GM12892 (cell line): ENCODE measurements around the gene PRKCQ.

Experiments used
- DNase-seq: peaks from one replicate; pipeline ENCODE4 v3.0.0; 2011; ENCODE audit not compliant: insufficient read length
- FAIRE-seq: peaks from 2 replicates; lab custom pipeline; 2011; peaks lifted over from hg19 to GRCh38; lab: Jason Lieb, UNC
- POLR2A ChIP-seq: IDR thresholded peaks from 2 replicates; pipeline ENCODE4 v1.6.1; 2011; ENCODE audit warnings: low read depth, low read length, control low read depth
- POLR2AphosphoS5 ChIP-seq: IDR thresholded peaks from 2 replicates; pipeline ENCODE4 v1.6.1; 2011; ENCODE audit warnings: low read depth, low read length, control low read depth
- TAF1 ChIP-seq: IDR thresholded peaks from 2 replicates; pipeline ENCODE4 v1.6.1; 2011; ENCODE audit warnings: low read depth, mild to moderate bottlenecking, control low read depth, low read length, borderline replicate concordance

The PRKCQ gene

GRCh38 chr10:6418613-6419216, 161.4 kb downstream of the PRKCQ start:
- FAIRE-seq, result no peak
- DNase-seq, result no peak
- TF ChIP-seq POLR2A (no peak), TAF1 (no peak), POLR2AphosphoS5 (no peak)

- FAIRE-seq (no peak), DNase-seq (no peak)
- TF ChIP-seq POLR2A, result no peak
- no peak for TF ChIP-seq POLR2AphosphoS5
- TF ChIP-seq TAF1, result no peak
Observed at GRCh38 chr10:6418167-6418566, 161.9 kb downstream of the PRKCQ start.

DNA sequence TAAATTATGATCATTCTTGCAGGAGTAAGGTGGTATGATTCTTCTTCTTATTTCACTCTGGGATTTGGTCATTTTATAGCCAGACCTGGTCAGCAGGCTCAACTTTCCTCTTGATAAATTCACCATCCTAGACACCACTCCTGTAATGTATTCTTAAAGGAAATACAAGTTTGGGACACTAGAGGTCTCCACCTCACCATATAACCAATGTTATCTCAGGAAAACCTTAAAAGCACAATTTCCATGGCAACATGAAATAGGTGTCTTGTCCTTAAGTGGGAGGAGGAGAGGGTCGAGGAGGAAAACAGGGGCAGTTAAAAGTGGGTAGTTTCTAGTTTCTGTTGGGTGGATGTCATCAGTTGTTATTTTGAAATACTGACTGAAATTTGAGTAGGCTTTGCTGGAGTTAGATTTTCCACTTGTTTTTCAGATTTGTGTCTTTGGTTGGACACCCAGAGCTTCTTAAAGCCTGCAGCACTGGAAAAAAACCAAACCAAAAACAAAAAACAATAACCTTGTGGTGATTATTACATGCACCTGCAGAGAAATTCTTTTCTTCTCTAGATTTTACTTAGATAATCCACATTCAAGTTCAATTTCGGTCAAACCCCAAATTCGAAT, 163.1 kb downstream of the PRKCQ start:
- TF ChIP-seq POLR2A (no peak), TAF1 (no peak), POLR2AphosphoS5 (no peak)
- DNase-seq, result no peak
- peak; percentile 77 for FAIRE-seq

- TF ChIP-seq POLR2A (no peak), TAF1 (no peak), POLR2AphosphoS5 (no peak)
- DNase-seq, result no peak
- FAIRE-seq, result no peak
Observed at GRCh38 chr10:6411436-6411835, 168.6 kb downstream of the PRKCQ start.

DNA sequence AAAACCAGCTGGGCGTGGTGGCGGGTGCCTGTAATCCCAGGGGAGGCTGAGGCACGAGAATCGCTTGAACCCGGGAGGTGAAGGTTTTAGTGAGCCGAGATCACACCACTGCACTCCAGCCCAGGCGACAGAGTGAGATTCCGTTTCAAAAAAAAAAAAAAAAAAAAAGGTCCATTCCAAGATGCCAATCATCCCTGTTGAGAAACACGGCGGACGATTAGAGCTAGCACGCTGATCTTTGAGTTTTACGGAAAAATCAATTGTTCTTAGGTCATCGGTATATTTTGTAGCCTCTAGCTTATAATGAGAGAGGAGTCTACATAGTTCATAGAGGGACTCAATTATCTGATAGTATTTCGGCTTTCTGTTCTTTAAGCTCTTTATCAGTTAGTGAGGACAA, 169.2 kb downstream of the PRKCQ start:
- TF ChIP-seq POLR2AphosphoS5 (no peak), POLR2A (no peak)
- FAIRE-seq, result no peak
- no peak for DNase-seq

GRCh38 chr10:6409971-6410643, 170.0 kb downstream of the PRKCQ start:
- FAIRE-seq (no peak), DNase-seq (no peak)
- no peak for TF ChIP-seq POLR2AphosphoS5
- no peak for TF ChIP-seq TAF1
- no peak for TF ChIP-seq POLR2A

GRCh38 chr10:6408799-6409198, 171.3 kb downstream of the PRKCQ start:
- no peak for DNase-seq
- no peak for TF ChIP-seq TAF1
- TF ChIP-seq POLR2AphosphoS5, result no peak
- TF ChIP-seq POLR2A, result no peak
- FAIRE-seq, result no peak

DNA sequence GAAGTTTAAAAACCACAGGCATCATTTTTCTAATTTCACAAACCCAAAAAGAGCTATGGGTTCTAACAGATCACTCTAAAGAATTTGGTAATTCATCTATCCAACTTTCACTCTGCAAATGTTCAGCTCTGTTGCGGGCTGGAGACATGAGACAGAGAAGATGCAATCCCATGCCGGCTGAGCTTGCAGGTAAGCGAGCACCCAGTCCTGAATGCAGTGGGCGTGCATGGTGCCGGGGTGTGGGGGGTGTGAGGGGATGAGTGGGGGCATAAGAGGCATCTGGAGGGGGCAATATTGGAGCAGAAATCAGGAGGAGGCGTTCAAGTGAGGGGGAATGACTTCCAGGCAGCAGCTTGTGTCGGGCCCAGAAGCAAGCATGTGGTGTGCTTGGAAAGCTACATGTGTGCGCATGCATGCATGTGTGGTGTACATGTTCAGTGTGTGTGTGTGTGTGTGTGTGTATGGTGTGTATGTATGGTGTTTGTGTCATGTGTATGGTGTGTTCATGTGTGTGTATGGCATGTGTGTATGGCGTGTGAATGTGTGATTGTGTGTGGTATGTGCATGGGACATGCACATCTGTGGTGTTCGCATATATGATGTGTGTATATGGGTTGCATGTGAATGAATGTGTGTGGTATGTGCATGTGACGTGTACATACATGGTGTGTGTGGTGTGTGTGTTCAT, 172.9 kb downstream of the PRKCQ start:
- DNase-seq, result no peak
- no peak for TF ChIP-seq POLR2AphosphoS5
- TF ChIP-seq TAF1, result no peak
- TF ChIP-seq POLR2A, result no peak
- FAIRE-seq, result no peak

DNA sequence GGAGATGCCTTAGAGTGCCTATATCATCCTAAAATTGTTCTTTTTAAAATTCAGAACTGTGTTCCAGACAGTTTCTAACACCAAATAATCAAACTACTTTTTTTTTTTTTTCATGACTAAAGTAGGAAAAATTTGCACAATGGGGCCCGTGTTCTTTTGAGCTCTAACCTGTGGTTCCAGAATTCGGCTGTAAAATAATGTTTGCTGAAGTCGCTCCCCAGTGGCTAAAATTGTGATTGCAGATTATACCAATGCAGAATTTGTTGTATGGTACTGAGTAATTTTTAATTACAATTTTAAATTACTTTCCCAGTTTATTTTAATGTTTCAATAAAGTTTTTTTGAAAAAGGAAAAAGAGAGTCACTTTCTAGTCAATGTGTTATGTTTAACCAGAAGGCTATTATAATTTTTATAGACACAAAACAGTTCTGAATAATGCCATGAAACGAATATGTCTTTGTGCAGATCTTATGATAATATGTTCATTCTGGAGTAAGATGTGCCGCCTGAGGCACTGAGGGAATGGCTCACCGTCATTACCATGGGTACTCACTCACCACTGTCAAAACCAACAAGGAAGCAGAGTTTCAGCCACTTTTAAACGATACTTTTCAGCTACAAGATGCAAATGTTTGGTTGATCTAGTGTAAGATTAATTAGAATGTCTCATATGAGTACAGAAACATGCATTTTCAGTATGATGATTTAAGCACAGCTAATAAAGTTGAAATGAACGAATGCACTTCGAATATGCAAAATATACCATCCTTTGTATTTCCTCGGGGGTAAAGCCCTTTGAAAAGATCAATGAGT, 173.6 kb downstream of the PRKCQ start:
- TF ChIP-seq POLR2A (no peak), POLR2AphosphoS5 (no peak), TAF1 (no peak)
- FAIRE-seq (no peak), DNase-seq (no peak)

DNA sequence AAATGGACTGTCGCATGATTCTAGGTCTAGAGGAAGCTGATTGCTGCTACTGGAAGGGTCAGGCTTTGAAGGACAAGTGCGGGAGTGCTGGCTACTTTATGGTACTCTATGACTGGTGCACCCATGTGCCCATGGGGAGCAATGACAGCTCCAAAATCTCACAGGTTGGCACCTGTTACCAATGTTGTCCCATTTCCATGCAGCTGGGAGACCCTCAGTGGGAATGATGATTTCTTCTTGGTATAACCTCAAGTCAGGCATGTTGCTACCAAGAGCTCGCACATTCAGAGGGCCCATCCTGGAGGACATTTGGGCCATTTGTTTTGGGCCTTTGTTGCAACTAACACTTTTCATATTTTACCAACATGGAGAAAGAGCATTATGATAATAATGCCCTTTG, 174.4 kb downstream of the PRKCQ start:
- TF ChIP-seq TAF1 (no peak), POLR2A (no peak), POLR2AphosphoS5 (no peak)
- no peak for FAIRE-seq
- no peak for DNase-seq

DNA sequence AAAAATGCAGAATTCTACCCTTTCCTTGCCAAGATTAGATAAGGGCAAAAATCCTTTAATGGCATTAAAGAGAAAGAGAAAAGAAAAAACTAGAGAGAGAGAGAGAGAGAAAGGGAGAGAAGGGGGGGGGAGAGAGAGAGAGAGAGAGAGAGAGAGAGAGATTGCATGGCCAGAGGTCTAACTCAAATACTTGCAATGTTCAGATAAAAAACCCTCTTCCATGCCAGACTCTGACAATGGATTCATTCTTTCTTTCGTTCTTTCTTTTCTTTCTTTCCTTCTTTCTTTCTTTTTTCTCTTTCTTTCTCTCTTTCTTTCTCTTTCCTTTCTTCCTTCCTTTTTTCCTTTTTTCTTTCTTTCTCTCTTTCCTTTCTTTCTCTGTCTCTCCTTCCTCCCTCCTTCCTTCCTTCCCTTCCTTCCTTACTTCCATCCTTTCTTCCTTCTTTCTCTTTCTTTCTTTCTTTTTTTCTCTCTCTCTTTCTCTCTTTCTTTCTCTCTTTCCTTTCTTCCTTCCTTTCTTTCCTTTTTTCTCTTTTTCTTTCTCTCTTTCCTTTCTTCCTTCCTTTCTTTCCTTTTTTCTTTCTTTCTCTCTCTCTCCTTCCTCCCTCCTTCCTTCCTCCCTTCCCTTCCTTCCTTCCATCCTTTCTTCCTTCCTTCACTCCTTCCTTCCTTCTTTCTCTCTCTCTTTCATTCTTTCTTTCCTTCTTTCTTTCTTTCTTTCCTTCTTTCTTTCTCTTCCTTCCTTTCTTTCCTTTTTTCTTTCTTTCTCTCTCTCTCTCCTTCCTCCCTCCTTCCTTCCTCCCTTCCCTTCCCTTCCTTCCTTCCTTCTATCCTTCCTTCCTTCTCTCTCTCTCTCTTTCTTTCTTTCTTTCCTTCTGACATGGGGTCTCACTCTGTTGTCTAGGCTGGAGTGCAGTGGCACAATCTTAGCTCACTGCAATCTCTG, 175.7 kb downstream of the PRKCQ start:
- FAIRE-seq, result no peak
- no peak for TF ChIP-seq POLR2A
- no peak for TF ChIP-seq TAF1
- TF ChIP-seq POLR2AphosphoS5, result no peak
- no peak for DNase-seq
